PC-3 (cell line): ENCODE measurements around the gene LIX1L. TPM values are rescaled to one million over a fixed set of nuclear protein-coding genes. Genes with fewer than 3 reads are reported as not detected.

Experiments
- ATAC-seq: fragments of 200-7000 bp; cut with Tn5 transposase; 2 replicates; pipeline ENCODE4 v1.9.1; 2020; ENCODE audit warnings: mild to moderate bottlenecking, moderate library complexity
- BruUV-seq: library from RNA; stranded (reverse); fragments of 400-500 nt; replicated peaks from 2 replicates; lab custom pipeline; 2021; lab: Mats Ljungman, UMichigan
- CTCF ChIA-PET: fragments of 300-600 bp; sonication (Branson Sonifier 250); formaldehyde crosslinking; loops from one replicate; lab custom pipeline; 2022; ENCODE audit warnings: antibody characterized with exemption; lab: Charles Lee
- POLR2A ChIA-PET: fragments of 300-600 bp; sonication (Branson Sonifier 250); formaldehyde crosslinking; loops from one replicate; lab custom pipeline; 2022; ENCODE audit warnings: antibody characterized with exemption; ENCODE audit not compliant: unreplicated experiment; lab: Charles Lee
- DNase-seq: peaks from one replicate; pipeline ENCODE4 v3.0.0-alpha.2; 2015
- H2AFZ ChIP-seq: fragments of 300-600 bp; sonication (generic); 2 replicates; pipeline ENCODE4 v1.6.0; 2016; ENCODE audit warnings: antibody characterized with exemption, low read length
- H3F3A ChIP-seq: fragments of 300-600 bp; sonication (generic); one replicate; pipeline ENCODE4 v1.6.0; 2017; ENCODE audit warnings: antibody characterized with exemption, low read length, control low read depth, mild to moderate bottlenecking; ENCODE audit not compliant: unreplicated experiment
- H3K27ac ChIP-seq: fragments of 300-600 bp; sonication (generic); 2 replicates; pipeline ENCODE4 v1.5.1; 2016; ENCODE audit warnings: mild to moderate bottlenecking, low read length
- H3K27me3 ChIP-seq: fragments of 300-600 bp; sonication (generic); 2 replicates; pipeline ENCODE4 v1.6.1; 2016; ENCODE audit warnings: low read length, mixed read lengths
- H3K36me3 ChIP-seq: fragments of 300-600 bp; sonication (generic); 2 replicates; pipeline ENCODE4 v1.6.1; 2016; ENCODE audit warnings: low read depth, mixed run types, low read length, mixed read lengths
- H3K4me1 ChIP-seq: fragments of 300-600 bp; sonication (generic); 2 replicates; pipeline ENCODE4 v1.5.1; 2016; ENCODE audit warnings: low read length; ENCODE audit not compliant: insufficient read depth
- H3K4me2 ChIP-seq: fragments of 300-600 bp; sonication (generic); 2 replicates; pipeline ENCODE4 v1.6.0; 2016; ENCODE audit warnings: low read length
- H3K4me3 ChIP-seq: fragments of 300-600 bp; sonication (generic); 2 replicates; pipeline ENCODE4 v1.5.1; 2016; ENCODE audit warnings: mild to moderate bottlenecking, low read length, mixed read lengths
- H3K79me2 ChIP-seq: fragments of 300-600 bp; sonication (generic); 2 replicates; pipeline ENCODE4 v1.6.1; 2017; ENCODE audit warnings: low read length, mixed read lengths
- H3K9ac ChIP-seq: fragments of 300-600 bp; sonication (generic); 2 replicates; pipeline ENCODE4 v1.6.0; 2016; ENCODE audit warnings: mild to moderate bottlenecking, low read length
- H3K9me2 ChIP-seq: fragments of 300-600 bp; sonication (generic); replicated peaks from 2 replicates; pipeline ENCODE4 v1.6.1; 2016; ENCODE audit warnings: mixed run types, low read length, mixed read lengths
- H3K9me3 ChIP-seq: fragments of 300-600 bp; sonication (generic); 2 replicates; pipeline ENCODE4 v1.6.1; 2016; ENCODE audit warnings: low read length, mixed read lengths
- H4K20me1 ChIP-seq: fragments of 300-600 bp; sonication (generic); 2 replicates; pipeline ENCODE4 v1.6.1; 2016; ENCODE audit warnings: low read length, mixed read lengths
- CTCF ChIP-seq: fragments of 300-600 bp; sonication (generic); conservative IDR thresholded peaks from 2 replicates; pipeline ENCODE4 v1.5.1; 2017; ENCODE audit warnings: antibody characterized with exemption, low read depth, mild to moderate bottlenecking, low read length
- EZH2 ChIP-seq: fragments of 300-600 bp; sonication (generic); IDR thresholded peaks from one replicate; pipeline ENCODE4 v1.6.1; 2017; ENCODE audit warnings: antibody characterized with exemption, mild to moderate bottlenecking, low read length; ENCODE audit not compliant: unreplicated experiment
- EZH2phosphoT487 ChIP-seq: fragments of 300-600 bp; sonication (generic); IDR thresholded peaks from 2 replicates; pipeline ENCODE4 v1.6.1; 2018; ENCODE audit warnings: mild to moderate bottlenecking, antibody characterized with exemption, low read length, borderline replicate concordance
- intact Hi-C: fragments of 100-400 bp; cut with micrococcal nuclease; formaldehyde crosslinking; loops from 2 replicates; pipeline ENCODE4 v1.9.0; 2023
- total RNA-seq: library from RNA; depleted of rRNA; stranded (reverse); fragments of >200 nt; gene quantifications from 2 replicates; pipeline ENCODE4 v1.2.3, GENCODE V29; 2014

Gene LIX1L
- total RNA-seq, 1 experiment from 2014 or later: 12.5 TPM

- intact Hi-C loops: no loop called here
- BruUV-seq: no TSS peak
- POLR2A ChIA-PET: no interaction called here
Measured at GRCh38 chr1:145999321-146000024, 41.7 kb upstream of the LIX1L start.

DNA sequence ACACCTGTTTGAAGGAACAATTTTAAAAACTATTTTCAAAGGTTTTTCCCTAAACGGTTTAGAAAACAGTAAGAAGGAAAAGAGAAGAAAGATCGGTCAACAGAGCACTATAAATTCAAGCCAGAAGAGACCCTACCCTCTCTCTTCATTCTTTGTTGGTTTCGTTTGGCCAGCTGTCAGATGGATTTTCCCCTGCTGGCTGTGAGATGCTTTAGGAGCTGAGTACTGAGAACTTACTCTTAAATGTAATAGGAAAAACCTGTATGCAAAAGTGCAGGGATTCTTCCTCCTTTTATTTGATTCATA is 39.9 kb upstream of the LIX1L start:
- no peaks in the 10 kb centered on the region for H3K9me2 ChIP-seq
- H4K20me1 ChIP-seq: peaks cover 34% of the 10 kb centered on the region
- no peaks in the 10 kb centered on the region for H3K27me3 ChIP-seq
- no peak overlapping the region for H3K27ac ChIP-seq
- POLR2A ChIA-PET: no interaction called here
- TF ChIP-seq EZH2phosphoT487: no peak
- no peak for TF ChIP-seq EZH2
- no peak for TF ChIP-seq CTCF
- peaks cover 30% of the 10 kb centered on the region for H3K36me3 ChIP-seq
- no peaks in the 10 kb centered on the region for H3K9me3 ChIP-seq
- intact Hi-C loops: no loop called here
- H3K4me2 ChIP-seq: peak overlapping the region; percentile 98
- DNase-seq (no peak), ATAC-seq (no peak)
- peak overlapping the region; percentile 98; the same call in 1 of the 2 replicates for H2AFZ ChIP-seq
- peaks cover 6% of the 10 kb centered on the region for H3F3A ChIP-seq
- no peak overlapping the region for H3K9ac ChIP-seq
- H3K4me1 ChIP-seq: peaks cover 47% of the 10 kb centered on the region
- peaks cover 44% of the 10 kb centered on the region for H3K79me2 ChIP-seq
- H3K4me3 ChIP-seq: peak overlapping the region; percentile 99
- CTCF ChIA-PET: interaction anchor here (0.7 kb wide), 1 partner anchor 10 kb away, joined by 3 read pairs; no protein-coding TSS in a partner anchor
- BruUV-seq: no TSS peak

More at GRCh38 chr1:145999321-146000024, 41.7 kb upstream of the LIX1L start:
- H3K79me2 ChIP-seq: peaks cover 27% of the 10 kb centered on the region
- H3K9me2 ChIP-seq: no peaks in the 10 kb centered on the region
- no peaks in the 10 kb centered on the region for H3F3A ChIP-seq
- H3K27ac ChIP-seq: no peak overlapping the region
- H2AFZ ChIP-seq: peak overlapping the region; percentile 0; the same call in 1 of the 2 replicates
- CTCF ChIA-PET: no interaction called here
- TF ChIP-seq EZH2phosphoT487 (no peak), EZH2 (no peak), CTCF (no peak)
- H3K4me3 ChIP-seq: no peak overlapping the region
- peak overlapping the region; percentile 2; the same call in 1 of the 2 replicates for H3K4me2 ChIP-seq
- ATAC-seq (peak; percentile 4; the same call in 1 of the 2 replicates), DNase-seq (peak; percentile 39)
- peaks cover 17% of the 10 kb centered on the region for H4K20me1 ChIP-seq
- H3K27me3 ChIP-seq: no peaks in the 10 kb centered on the region
- peaks cover 30% of the 10 kb centered on the region for H3K4me1 ChIP-seq
- H3K36me3 ChIP-seq: peaks cover 12% of the 10 kb centered on the region
- H3K9ac ChIP-seq: no peak overlapping the region
- H3K9me3 ChIP-seq: no peaks in the 10 kb centered on the region
